Measurements from ENCODE around the gene FAM241B. TPM values are rescaled to one million over a fixed set of nuclear protein-coding genes. Genes with fewer than 3 reads are reported as not detected.

FAM241B gene
- total RNA-seq, 1 experiment from 2014 or later, result 24.9 TPM

GRCh38 chr10:69682955-69683474, 53.0 kb downstream of the FAM241B start:
- no peak overlapping the region for H3K27ac Mint-ChIP-seq (ENCODE audit: unreplicated experiment)
- POLR2A ChIA-PET, result no interaction called here
- Histone ChIP-seq H3K4me1 (peaks cover 20% of the 10 kb centered on the region), H3K9me3 (no peaks in the 10 kb centered on the region), H3K4me3 (ENCODE audit: low read depth, low read length) (no peak overlapping the region), H3K36me3 (ENCODE audit: control insufficient read depth, insufficient read depth, low read length) (no peaks in the 10 kb centered on the region), H3K27me3 (replicated peaks; ENCODE audit: control insufficient read depth, insufficient read depth, low read length) (peaks cover 2% of the 10 kb centered on the region; the same call in 1 of the 2 replicates)
- H3K4me3 Mint-ChIP-seq (ENCODE audit: unreplicated experiment), result no peak overlapping the region
- H3K4me1 Mint-ChIP-seq (ENCODE audit: low read depth, unreplicated experiment), result peaks cover 7% of the 10 kb centered on the region
- H3K36me3 Mint-ChIP-seq (ENCODE audit: insufficient read depth, unreplicated experiment), result no peaks in the 10 kb centered on the region
- H3K27me3 Mint-ChIP-seq (ENCODE audit: insufficient read depth, unreplicated experiment), result peaks cover 13% of the 10 kb centered on the region
- no peak for TF ChIP-seq CTCF (IDR thresholded peaks at IDR 0.05; ENCODE audit: insufficient read depth in 1 of 2, low read depth in 1 of 2, low read length in 1 of 2, severe bottlenecking in 1 of 2, unreplicated experiment in 1 of 2)
- DNase-seq, result peak in 1 of 2 experiments; percentile 9
- intact Hi-C loops (cut with micrococcal nuclease; ENCODE audit: unreplicated experiment), result no loop called here
- BruUV-seq (replicated peaks), result no TSS peak
- H3K9me3 Mint-ChIP-seq (ENCODE audit: unreplicated experiment), result no peaks in the 10 kb centered on the region
- CTCF ChIA-PET, result no interaction called here

Other genes with a start within 250 kb of the FAM241B start
- 0.57 and 0.60 TPM in 2 replicates for gene TACR2, start 213.3 kb upstream of the FAM241B start, total RNA-seq (2022)
- 86.5 and 89.0 TPM in 2 replicates for gene TSPAN15, start 178.8 kb upstream of the FAM241B start, total RNA-seq (2022)
- not detected in 2 replicates for gene NEUROG3, start 56.8 kb upstream of the FAM241B start, total RNA-seq (2022)
- gene COL13A1, start 171.7 kb downstream of the FAM241B start, total RNA-seq (2022), result not detected in 2 replicates

Data from Caco-2 (cell line).